ENCODE data around the gene KMT5C. TPM values are rescaled to one million over a fixed set of nuclear protein-coding genes. Genes with fewer than 3 reads are reported as not detected.
"Not testable (repeated sequence)": the region's sequence is repeated elsewhere in the genome, so short reads cannot be mapped to it uniquely, and the experiment has no call there.

The KMT5C gene
- polyA plus RNA-seq, 3 donors from 2014 or later, result 0.79 to 2.2 (median 2.1) TPM

DNA sequence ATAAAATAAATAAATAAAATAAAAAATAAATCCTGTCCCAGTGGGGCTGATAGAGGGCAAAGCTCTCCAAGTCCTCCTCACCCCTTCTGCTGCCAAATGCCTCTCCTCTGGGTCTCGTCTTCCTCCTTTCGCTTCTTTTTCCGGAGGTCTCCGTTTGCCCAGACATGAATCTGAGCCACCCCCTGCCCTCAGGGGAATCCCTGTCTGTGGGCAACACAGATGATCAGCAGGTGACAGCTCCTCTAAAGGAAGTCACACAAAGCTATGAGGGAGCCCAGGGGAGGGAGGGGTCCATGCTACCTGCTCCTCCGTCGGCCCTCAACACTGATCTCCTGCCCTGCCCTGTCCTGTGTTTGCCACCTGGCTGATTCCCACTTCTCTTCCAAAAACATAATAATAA is 15.0 kb upstream of the KMT5C start:
- H3K4me1 Mint-ChIP-seq, result no peaks in the 10 kb centered on the region
- no peak overlapping the region for H3K27ac Mint-ChIP-seq
- H3K27me3 Mint-ChIP-seq (ENCODE audit: low read depth in 3 of 3), result peaks cover 4 to 11% (median 6%) of the 10 kb centered on the region in 3 donors
- H3K4me3 Mint-ChIP-seq, result no peak overlapping the region
- no peaks in the 10 kb centered on the region for H3K9me3 Mint-ChIP-seq
- no peaks in the 10 kb centered on the region for H3K36me3 Mint-ChIP-seq
- no peak for DNase-seq

DNA sequence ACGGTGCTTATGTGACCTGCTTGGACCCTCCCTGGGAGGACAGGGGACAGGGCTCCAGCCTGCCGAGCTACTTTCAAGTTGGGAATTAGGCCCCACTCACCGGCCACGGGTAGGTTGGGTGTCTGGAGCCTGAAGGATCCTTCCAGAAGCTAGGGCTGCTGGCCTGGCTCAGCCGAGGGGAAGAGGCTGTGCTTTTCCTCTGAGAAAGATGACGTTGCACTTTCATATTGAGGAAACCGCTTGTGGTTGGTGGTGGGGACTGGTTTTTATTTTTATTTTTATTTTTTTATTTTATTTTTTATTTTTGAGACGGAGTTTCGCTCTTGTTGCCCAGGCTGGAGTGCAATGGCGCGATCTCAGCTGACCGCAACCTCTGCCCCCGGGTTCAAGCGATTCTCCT is 14.5 kb upstream of the KMT5C start, which contains the start of gene TMEM150B:
Gene TMEM150B (minus strand): TSS at position 170 of the 400 bp plus-strand sequence. CDS start 4,305 bp downstream, outside the sequence.
- H3K36me3 Mint-ChIP-seq, result no peaks in the 10 kb centered on the region
- no peak within 1 kb of the TSS for H3K27ac Mint-ChIP-seq
- peaks cover 4 to 11% (median 6%) of the 10 kb centered on the region in 3 donors for H3K27me3 Mint-ChIP-seq (ENCODE audit: low read depth in 3 of 3)

DNA sequence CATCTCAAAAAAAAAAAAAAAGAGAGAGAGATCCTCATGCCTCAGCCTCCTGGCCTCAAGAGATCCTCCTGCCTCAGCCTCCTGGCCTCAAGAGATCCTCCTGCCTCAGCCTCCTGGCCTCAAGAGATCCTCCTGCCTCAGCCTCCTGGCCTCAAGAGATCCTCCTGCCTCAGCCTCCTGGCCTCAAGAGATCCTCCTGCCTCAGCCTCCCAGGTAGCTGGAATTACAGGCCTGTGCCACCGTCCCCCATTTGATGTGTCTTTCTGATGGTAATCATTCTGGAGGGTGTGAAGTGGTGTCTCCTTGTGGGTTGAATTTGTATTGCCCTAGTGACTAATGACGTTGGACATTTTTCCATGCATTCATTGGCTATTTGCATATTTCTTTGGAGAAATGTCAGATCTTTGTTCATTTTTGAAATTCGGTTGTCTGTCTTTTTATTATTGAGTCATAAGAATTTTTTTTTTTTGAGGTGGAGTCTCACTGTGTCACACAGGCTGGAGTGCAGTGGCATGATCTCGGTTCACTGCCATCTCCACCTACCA is 10.8 kb upstream of the KMT5C start:
- not testable (repeated sequence) for H3K4me3 Mint-ChIP-seq, DNase-seq, H3K4me1 Mint-ChIP-seq, H3K36me3 Mint-ChIP-seq, H3K27ac Mint-ChIP-seq, H3K9me3 Mint-ChIP-seq
- peaks cover 3 to 11% (median 10%) of the 10 kb centered on the region in 3 donors for H3K27me3 Mint-ChIP-seq (ENCODE audit: low read depth in 3 of 3)

More for the DNA sequence above, 14.5 kb upstream of the KMT5C start, which contains the start of gene TMEM150B:
- Mint-ChIP-seq H3K4me1 (no peaks in the 10 kb centered on the region), H3K9me3 (no peaks in the 10 kb centered on the region), H3K4me3 (no peak within 1 kb of the TSS)
- DNase-seq, result no peak

DNA sequence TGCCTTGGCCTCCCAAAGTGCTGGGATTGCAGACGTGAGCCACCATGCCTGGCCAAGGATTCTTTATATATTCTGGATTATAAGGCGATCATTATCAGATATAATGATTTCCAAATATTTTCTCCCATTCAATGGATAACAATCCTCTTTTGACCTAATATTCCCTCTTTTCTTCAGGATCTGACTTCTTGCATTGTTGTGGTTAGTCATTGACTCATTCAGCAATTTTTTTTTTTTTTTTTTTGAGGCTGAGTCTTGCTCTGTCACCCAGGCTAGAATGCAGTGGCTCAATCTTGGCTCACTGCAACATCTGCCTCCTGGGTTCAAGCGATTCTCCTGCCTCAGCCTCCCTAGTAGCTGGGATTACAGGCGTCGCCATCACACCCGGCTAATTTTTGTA is 9.9 kb upstream of the KMT5C start:
- H3K4me1 Mint-ChIP-seq, H3K36me3 Mint-ChIP-seq, H3K27ac Mint-ChIP-seq, DNase-seq, H3K9me3 Mint-ChIP-seq, H3K4me3 Mint-ChIP-seq: not testable (repeated sequence)
- peaks cover 0 to 10% (median 10%) of the 10 kb centered on the region in 3 donors for H3K27me3 Mint-ChIP-seq (ENCODE audit: low read depth in 3 of 3)

DNA sequence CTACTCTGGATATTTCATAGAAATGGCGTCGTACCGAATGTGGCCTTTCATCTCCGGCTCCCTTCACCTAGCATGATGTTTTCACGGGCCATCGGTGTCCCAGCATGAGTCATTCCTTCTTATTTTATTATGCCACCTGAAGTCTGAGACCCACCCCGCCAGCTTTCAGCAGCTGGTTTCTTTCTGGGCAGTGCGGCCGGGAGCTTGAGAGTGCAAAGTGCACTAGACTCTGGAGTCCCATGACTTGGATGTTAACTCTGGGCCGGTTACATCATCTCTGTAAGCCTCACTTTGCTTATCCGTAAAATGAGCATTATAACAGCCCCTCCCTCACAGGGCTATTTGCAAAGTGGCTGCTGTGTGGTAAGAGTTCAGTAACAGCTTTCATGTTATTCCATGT is 5.8 kb upstream of the KMT5C start:
- Mint-ChIP-seq H3K27ac (no peak overlapping the region), H3K4me3 (no peak overlapping the region), H3K9me3 (no peaks in the 10 kb centered on the region), H3K36me3 (no peaks in the 10 kb centered on the region), H3K4me1 (peaks cover 6 to 8% of the 10 kb centered on the region in 2 donors), H3K27me3 (ENCODE audit: low read depth in 3 of 3) (peaks cover 19 to 20% (median 20%) of the 10 kb centered on the region in 3 donors)
- no peak for DNase-seq

DNA sequence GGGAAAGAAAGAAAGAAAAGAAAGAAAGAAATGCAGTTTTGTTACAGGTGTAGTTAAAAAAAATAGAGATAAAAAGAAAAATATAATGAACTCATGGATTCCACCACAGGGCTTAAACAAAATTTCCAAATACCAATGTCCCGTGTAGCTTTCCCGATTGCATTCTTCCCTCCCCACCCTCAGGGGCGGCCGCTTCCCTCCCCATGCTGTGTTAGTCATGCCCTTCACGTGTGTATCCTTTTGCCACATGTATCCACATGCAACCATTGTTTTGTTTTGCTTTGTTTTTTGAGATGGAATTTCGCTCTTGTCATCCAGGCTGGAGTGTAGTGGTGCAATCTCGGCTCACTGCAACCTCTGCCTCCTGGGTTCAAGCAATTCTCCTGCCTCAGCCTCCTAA is 3.6 kb upstream of the KMT5C start:
- Mint-ChIP-seq H3K27ac (no peak overlapping the region), H3K36me3 (no peaks in the 10 kb centered on the region), H3K27me3 (ENCODE audit: low read depth in 3 of 3) (peaks cover 22 to 29% (median 28%) of the 10 kb centered on the region in 3 donors), H3K4me1 (peaks cover 22 to 27% of the 10 kb centered on the region in 2 donors), H3K4me3 (no peak overlapping the region), H3K9me3 (no peaks in the 10 kb centered on the region)
- DNase-seq, result no peak

DNA sequence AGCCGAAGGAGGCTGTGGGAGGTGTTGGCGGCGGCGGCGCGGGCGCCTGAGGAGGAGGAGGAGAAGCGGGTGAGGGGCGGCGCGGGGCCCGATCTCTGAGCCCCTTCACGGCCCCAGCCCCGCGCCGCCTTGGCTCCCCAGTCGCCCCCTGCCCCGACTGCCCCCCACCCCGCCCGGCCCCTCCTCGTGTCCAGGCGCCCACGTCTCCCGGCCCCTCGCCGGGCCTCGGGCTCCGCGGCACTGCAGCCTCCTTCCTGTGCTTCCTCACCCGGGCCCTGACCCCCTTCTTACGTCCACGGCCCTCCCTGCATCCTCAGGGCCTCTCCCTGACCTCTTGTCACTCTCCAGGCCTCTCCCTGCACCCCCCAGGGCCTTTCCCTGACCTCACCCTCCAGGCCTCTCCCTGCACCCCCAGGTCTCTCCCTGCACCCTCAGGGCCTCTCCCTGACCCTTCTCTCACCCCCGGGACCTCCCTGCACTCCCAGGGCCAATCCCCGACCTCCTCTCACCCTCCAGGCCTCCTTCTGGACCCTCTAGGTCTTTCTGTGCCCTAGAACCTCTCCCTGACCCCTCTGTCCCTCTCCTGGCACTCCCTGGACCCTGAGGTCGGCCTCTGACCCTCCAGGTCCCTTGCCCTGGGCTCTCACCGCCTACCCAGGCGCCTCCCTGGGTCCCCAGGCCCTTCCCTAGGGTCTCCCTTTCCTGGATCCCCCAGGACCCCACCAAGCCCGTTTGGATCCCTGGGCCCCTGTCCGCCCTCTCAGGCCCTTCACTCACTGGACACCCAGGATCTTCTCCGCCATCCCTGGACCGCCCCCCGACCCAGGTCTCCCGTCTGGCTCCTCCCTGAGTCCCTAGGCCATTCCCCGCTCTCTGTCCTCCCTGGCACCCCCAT is 460 bp downstream of the KMT5C start:
- Mint-ChIP-seq H3K27ac (peak overlapping the region; percentile 97 to 100 (median 99)), H3K4me3 (peak overlapping the region; percentile 92 to 99 (median 96)), H3K9me3 (no peaks in the 10 kb centered on the region), H3K4me1 (peaks cover 27 to 34% of the 10 kb centered on the region in 2 donors), H3K27me3 (ENCODE audit: low read depth in 3 of 3) (peaks cover 20 to 29% (median 22%) of the 10 kb centered on the region in 3 donors), H3K36me3 (no peaks in the 10 kb centered on the region)
- no peak for DNase-seq

DNA sequence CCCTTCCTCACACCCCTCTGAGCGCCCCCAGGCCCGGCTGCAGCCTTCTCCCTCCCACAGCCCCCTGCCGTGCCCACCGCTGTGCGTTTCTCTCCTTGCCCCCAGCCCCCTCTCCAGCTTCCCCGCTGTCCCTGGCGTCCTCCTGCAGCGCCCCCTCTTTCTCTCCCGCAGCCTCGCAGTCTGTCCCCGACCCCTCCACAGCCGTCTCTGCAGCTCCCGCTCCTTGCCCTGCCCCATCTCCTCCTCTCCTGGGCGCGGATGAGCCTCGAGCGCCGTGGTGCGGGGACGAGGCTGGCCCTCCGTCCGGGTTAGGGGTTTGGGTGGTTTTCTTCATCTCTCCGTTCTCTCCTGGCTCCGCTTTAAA is 1.1 kb downstream of the KMT5C start:
- peaks cover 19 to 29% (median 26%) of the 10 kb centered on the region in 3 donors for H3K27me3 Mint-ChIP-seq (ENCODE audit: low read depth in 3 of 3)
- no peaks in the 10 kb centered on the region for H3K9me3 Mint-ChIP-seq
- no peak for DNase-seq
- H3K36me3 Mint-ChIP-seq, result no peaks in the 10 kb centered on the region
- peaks cover 27 to 34% of the 10 kb centered on the region in 2 donors for H3K4me1 Mint-ChIP-seq
- peak overlapping the region; percentile 82 to 99 (median 88) for H3K4me3 Mint-ChIP-seq
- peak overlapping the region in 5 of 6 donors; percentile 93 to 100 (median 96) for H3K27ac Mint-ChIP-seq

DNA sequence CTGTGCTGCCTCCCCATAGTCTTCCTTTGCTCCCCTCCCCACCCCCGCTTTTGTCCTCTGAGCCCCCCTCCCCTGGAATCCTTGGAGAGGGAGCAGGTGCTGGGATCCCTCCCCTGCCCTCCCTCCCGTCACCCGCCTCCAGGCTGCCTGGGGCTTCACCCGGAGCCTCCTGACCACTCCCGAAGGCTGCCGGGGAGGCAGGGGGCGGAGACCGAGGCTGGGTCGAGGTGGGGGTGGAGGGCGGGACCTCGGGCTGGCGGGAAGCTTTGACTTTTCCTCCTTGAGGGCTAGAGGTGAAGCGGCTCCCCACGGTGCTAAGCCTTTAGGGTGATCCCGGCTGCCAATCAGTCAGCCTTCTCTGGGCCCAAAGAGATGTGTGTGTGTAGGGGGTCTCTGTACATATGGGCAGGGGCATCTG is 1.5 kb downstream of the KMT5C start:
- Mint-ChIP-seq H3K9me3 (no peaks in the 10 kb centered on the region), H3K27ac (peak overlapping the region in 5 of 6 donors; percentile 93 to 100 (median 96)), H3K4me3 (peak overlapping the region; percentile 82 to 99 (median 88)), H3K27me3 (ENCODE audit: low read depth in 3 of 3) (peaks cover 19 to 29% (median 24%) of the 10 kb centered on the region in 3 donors), H3K36me3 (no peaks in the 10 kb centered on the region), H3K4me1 (peaks cover 27 to 34% of the 10 kb centered on the region in 2 donors)
- no peak for DNase-seq

DNA sequence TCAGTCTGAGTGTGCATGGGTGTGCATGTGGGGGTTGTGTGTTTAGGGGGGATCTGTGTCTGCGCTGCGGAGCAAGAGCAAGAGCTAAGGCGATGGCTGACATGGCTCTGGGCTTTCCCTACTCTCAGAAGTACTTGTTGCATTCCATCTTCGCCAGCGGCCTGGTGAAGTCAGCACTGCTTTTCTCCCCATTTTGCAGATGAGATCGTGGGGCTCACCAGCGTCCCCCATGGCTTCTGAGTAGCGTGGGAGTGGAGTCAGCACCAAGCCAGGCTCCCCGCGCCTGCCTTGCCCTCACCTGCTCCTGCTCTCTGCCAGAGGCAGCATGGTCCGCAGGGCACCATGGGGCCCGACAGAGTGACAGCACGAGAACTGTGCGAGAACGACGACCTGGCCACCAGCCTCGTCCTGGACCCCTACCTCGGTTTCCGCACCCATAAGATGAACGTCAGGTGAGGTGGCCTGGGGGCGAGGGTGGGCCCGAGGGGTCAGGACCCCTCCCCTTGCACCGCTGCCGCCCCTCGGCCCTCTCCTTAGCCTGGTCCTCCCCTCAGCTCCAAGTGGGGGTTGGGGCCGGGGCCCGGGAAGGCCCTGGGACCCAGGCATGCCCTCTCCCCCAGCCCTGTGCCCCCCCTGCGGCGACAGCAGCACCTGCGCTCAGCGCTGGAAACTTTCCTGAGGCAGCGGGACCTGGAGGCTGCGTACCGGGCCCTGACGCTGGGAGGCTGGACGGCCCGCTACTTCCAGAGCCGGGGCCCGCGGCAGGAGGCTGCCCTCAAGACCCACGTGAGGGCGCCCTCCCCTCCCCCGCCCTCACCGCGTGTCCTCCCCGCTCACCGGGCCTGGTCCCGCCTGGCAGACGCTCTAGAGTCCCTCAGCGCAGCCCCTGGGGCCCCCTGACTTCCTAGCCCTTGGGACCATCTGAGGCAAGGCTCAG is 2.2 kb downstream of the KMT5C start:
- no peaks in the 10 kb centered on the region for H3K36me3 Mint-ChIP-seq
- peak overlapping the region; percentile 51 to 72 (median 53) for H3K4me3 Mint-ChIP-seq
- H3K9me3 Mint-ChIP-seq, result no peaks in the 10 kb centered on the region

DNA sequence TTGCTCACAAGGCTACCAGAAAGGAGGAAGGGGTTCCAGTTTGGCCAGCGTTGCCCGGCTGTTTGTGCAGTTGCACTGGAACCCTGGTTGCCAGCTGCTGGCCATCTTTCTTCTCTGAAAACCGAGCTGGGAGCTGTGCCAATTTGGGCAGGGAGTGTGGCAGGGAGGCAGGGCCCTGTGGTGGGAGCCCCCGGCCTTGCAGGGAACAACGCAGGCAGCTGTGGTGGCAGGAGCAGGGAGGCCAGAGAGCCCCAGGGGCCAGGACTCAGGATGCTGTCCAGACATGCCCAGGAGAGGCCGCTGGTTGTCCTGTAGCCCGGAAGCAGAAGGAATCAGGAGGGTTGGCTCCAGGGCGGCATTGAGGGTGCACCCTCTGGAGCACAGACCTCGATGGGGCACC is 4.8 kb downstream of the KMT5C start:
- H3K36me3 Mint-ChIP-seq, result no peaks in the 10 kb centered on the region

More for the DNA sequence above, 2.2 kb downstream of the KMT5C start:
- no peak for DNase-seq
- Mint-ChIP-seq H3K27me3 (ENCODE audit: low read depth in 3 of 3) (peaks cover 19 to 29% (median 21%) of the 10 kb centered on the region in 3 donors), H3K27ac (peak overlapping the region in 5 of 6 donors; percentile 66 to 100 (median 86)), H3K4me1 (peaks cover 27 to 34% of the 10 kb centered on the region in 2 donors)

DNA sequence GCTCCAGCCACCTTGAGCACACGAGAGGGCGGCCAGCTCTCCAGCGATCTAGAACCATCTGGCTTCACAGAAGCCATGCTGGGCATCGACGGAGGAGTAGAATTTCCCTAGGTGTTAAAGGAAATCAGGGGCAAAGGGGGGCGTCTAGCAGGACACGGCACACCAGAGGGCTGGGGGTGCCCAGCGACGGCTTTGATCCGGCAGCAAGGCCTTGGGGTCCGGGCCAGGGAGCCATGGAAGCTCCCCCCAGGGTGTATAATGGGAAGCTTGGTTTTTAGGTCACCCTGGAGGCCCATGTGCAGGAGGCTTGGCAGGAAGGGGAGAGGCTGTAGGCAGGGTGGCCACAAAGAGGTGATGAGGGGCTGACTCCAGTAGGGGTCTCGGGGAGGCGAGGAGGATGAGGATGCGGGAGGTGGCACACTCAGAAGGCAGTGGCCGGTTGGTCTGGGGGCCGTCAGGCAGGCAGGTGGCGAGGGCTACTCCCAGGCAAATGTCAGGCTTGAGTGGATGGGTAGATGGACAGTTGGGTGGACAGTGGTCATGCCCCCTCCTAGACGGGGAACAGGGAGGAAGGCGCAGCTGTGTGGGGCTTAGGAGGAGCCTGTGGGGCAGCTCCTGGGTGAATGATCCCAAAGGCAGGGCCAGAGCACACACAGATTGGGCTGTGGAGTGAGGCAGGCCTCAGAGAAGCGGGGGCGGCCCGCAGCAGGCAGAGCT is 5.6 kb downstream of the KMT5C start:
- Mint-ChIP-seq H3K27me3 (ENCODE audit: low read depth in 3 of 3) (peaks cover 0 to 7% (median 2%) of the 10 kb centered on the region in 3 donors), H3K4me3 (no peak overlapping the region), H3K9me3 (no peaks in the 10 kb centered on the region), H3K36me3 (no peaks in the 10 kb centered on the region), H3K4me1 (peaks cover 13 to 15% of the 10 kb centered on the region in 2 donors), H3K27ac (no peak overlapping the region)
- no peak for DNase-seq

More for the DNA sequence above, 4.8 kb downstream of the KMT5C start:
- H3K4me3 Mint-ChIP-seq, result no peak overlapping the region
- H3K9me3 Mint-ChIP-seq, result no peaks in the 10 kb centered on the region
- H3K4me1 Mint-ChIP-seq, result peaks cover 19 to 24% of the 10 kb centered on the region in 2 donors
- peaks cover 3 to 10% (median 3%) of the 10 kb centered on the region in 3 donors for H3K27me3 Mint-ChIP-seq (ENCODE audit: low read depth in 3 of 3)
- DNase-seq, result no peak
- H3K27ac Mint-ChIP-seq, result no peak overlapping the region

All from immature natural killer cell (primary cell).